Loucy (cell line): ENCODE results near the gene RBAK.
"Not testable (repeated sequence)": the region's sequence is repeated elsewhere in the genome, so short reads cannot be mapped to it uniquely, and the experiment has no call there.

ENCODE experiments used
- EZH2phosphoT487 ChIP-seq: fragments of 200-600 bp; IDR thresholded peaks from 2 replicates; pipeline ENCODE4 v1.6.1; 2018; ENCODE audit warnings: antibody characterized with exemption, mild to moderate bottlenecking, moderate library complexity, borderline replicate concordance
- TF ChIP-seq, protein P1 (sequence below): fragments of 200-600 bp; sonication (generic); conservative IDR thresholded peaks from 2 replicates; pipeline ENCODE4 v1.5.1; 2014; ENCODE audit warnings: mild to moderate bottlenecking, antibody characterized with exemption, low read length

DNA sequence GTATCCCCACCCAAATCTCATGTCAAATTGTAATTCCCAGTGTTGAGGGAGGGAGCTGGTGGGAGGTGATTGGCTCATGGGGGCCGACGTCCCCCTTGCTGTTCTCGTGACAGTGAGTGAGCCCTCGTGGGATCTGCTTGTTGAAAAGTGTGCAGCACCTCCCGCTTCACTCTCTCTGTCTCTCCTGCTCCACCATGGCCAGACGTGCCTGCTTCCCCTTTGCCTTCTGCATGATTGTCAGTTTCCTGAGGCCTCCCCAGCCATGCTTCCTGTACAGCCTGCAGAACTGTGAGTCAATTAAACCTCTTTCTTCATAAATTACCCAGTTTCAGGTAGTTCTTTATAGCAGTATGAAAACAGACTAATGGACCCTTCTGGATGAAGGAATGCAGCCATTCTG lies 29.7 kb upstream of the RBAK start:
- TF ChIP-seq, protein P1, sequence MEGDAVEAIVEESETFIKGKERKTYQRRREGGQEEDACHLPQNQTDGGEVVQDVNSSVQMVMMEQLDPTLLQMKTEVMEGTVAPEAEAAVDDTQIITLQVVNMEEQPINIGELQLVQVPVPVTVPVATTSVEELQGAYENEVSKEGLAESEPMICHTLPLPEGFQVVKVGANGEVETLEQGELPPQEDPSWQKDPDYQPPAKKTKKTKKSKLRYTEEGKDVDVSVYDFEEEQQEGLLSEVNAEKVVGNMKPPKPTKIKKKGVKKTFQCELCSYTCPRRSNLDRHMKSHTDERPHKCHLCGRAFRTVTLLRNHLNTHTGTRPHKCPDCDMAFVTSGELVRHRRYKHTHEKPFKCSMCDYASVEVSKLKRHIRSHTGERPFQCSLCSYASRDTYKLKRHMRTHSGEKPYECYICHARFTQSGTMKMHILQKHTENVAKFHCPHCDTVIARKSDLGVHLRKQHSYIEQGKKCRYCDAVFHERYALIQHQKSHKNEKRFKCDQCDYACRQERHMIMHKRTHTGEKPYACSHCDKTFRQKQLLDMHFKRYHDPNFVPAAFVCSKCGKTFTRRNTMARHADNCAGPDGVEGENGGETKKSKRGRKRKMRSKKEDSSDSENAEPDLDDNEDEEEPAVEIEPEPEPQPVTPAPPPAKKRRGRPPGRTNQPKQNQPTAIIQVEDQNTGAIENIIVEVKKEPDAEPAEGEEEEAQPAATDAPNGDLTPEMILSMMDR, result not testable (repeated sequence)
- not testable (repeated sequence) for TF ChIP-seq EZH2phosphoT487
